Thymus (tissue), 11 donors: Measurements from ENCODE around the gene STIP1. TPM values are rescaled to one million over a fixed set of nuclear protein-coding genes. Genes with fewer than 3 reads are reported as not detected.

ENCODE experiments used
- DNase-seq, 9 donors: peaks; one replicate each; pipeline ENCODE4 v3.0.0-alpha.2; 2013; ENCODE audit warnings: low spot score in 9 of 9, low read depth in 6 of 9, missing footprints in 1 of 9
- H3K27ac ChIP-seq, 2 donors: one replicate each; pipeline ENCODE4 v1.5.1; 2013; ENCODE audit warnings: control low read depth in 1 of 2, low read depth in 1 of 2, low read length in 1 of 2, mild to moderate bottlenecking in 1 of 2, moderate library complexity in 1 of 2
- H3K27me3 ChIP-seq, 2 donors: one replicate each; pipeline ENCODE4 v1.5.1; 2013; ENCODE audit warnings: low read length in 1 of 2; ENCODE audit not compliant: control insufficient read depth in 2 of 2, insufficient read depth in 1 of 2
- H3K36me3 ChIP-seq, 2 donors: one replicate each; pipeline ENCODE4 v1.5.1; 2013; ENCODE audit warnings: low read length in 1 of 2, mild to moderate bottlenecking in 1 of 2, moderate library complexity in 1 of 2; ENCODE audit not compliant: control insufficient read depth in 2 of 2, insufficient read depth in 2 of 2
- H3K4me1 ChIP-seq, 2 donors: one replicate each; pipeline ENCODE4 v1.5.1; 2013; ENCODE audit warnings: low read length in 2 of 2; ENCODE audit not compliant: control insufficient read depth in 2 of 2, insufficient read depth in 2 of 2
- H3K4me3 ChIP-seq, 2 donors: one replicate each; pipeline ENCODE4 v1.5.1; 2013; ENCODE audit warnings: low read length in 2 of 2, control low read depth in 1 of 2, mild to moderate bottlenecking in 1 of 2
- H3K9me3 ChIP-seq, 2 donors: one replicate each; pipeline ENCODE4 v1.5.1; 2013; ENCODE audit warnings: low read length in 1 of 2, mild to moderate bottlenecking in 1 of 2; ENCODE audit not compliant: control insufficient read depth in 2 of 2, insufficient read depth in 1 of 2
- WGBS: extraction: QIAGEN DNeasy Blood & Tissue Kit; methylation state at CpG from one replicate; pipeline ENCODE4 v1.1.7; 2013; 5-methylcytosine and 5-hydroxymethylcytosine counted together
- polyA plus RNA-seq: library from polyadenylated mRNA; stranded (reverse); fragments of 200-250 nt; gene quantifications from one replicate; pipeline ENCODE4 v1.2.3, GENCODE V29; 2013
- total RNA-seq: library from RNA; stranded (reverse); fragments of 120-200 nt; gene quantifications from one replicate; pipeline ENCODE4 v1.2.4, GENCODE V29; 2013
- donor health status: healthy.

Gene STIP1
- total and polyA plus RNA-seq, 2 donors: 46.7 to 94.1 TPM

- Histone ChIP-seq H3K4me3 (no peak overlapping the region), H3K27me3 (no peaks in the 10 kb centered on the region), H3K9me3 (peaks cover 0 to 6% of the 10 kb centered on the region in 2 donors), H3K27ac (no peak overlapping the region), H3K4me1 (peaks cover 16 to 31% of the 10 kb centered on the region in 2 donors), H3K36me3 (peaks cover 42 to 45% of the 10 kb centered on the region in 2 donors)
- WGBS: 97% methylated on average over 17 of the region's 17 CpGs
- DNase-seq: no peak
Measured at GRCh38 chr11:64224151-64224890, 38.4 kb downstream of the STIP1 start.

DNA sequence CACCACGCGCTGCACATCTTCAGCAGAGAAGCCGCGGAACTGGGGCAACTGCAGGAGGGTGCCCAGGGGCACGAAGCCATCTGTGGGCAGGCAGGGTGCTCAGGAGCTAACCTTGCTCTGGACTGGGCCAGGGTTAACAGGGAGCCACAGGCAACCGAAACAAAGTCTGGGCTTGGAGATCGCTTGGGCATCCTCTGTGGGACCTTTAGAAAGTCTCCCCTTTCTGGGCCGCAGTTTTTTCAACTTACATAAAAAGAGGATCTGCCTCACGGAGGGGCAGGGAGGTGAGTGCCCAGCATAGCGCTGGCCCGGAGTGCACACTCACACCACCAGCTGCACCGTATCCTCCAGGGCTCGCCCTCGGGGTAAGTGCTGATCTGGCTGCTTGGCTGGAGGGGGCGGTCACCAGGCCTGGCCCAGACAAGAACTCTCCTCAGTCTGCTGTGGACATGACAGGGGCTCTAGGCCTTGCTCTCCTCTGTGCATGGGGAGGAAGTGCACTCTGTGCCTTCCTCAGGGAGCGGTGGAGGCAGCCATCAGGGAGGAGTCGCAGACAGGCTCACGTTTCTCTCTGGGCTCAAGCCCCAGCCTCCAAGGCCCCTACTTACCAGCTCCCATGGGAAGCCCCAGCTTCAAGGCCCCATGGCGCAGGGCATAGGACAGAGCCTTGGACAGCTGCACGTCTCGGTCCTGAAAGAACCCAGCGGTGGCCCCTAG lies 39.1 kb downstream of the STIP1 start:
- H3K4me1 ChIP-seq: peaks cover 23 to 38% of the 10 kb centered on the region in 2 donors
- WGBS: 77% methylated on average over 22 of the region's 22 CpGs
- DNase-seq: no peak
- peak overlapping the region; percentile 83 for H3K27ac ChIP-seq
- peaks cover 0 to 6% of the 10 kb centered on the region in 2 donors for H3K9me3 ChIP-seq
- H3K36me3 ChIP-seq: peaks cover 35 to 37% of the 10 kb centered on the region in 2 donors
- H3K4me3 ChIP-seq: peak overlapping the region; percentile 69 to 89
- H3K27me3 ChIP-seq: no peaks in the 10 kb centered on the region

GRCh38 chr11:64225608-64226506 lies 39.9 kb downstream of the STIP1 start, which contains the start of the genes NUDT22 and TRPT1:
Gene NUDT22, plus strand, starts transcription at chr11:64226274. Its CDS starts 379 bp downstream, at chr11:64226653.
Gene TRPT1, minus strand, starts transcription at chr11:64226186. Its CDS starts 326 bp downstream, at chr11:64225860.
- peaks cover 25 to 45% of the 10 kb centered on the region in 2 donors for H3K4me1 ChIP-seq

DNA sequence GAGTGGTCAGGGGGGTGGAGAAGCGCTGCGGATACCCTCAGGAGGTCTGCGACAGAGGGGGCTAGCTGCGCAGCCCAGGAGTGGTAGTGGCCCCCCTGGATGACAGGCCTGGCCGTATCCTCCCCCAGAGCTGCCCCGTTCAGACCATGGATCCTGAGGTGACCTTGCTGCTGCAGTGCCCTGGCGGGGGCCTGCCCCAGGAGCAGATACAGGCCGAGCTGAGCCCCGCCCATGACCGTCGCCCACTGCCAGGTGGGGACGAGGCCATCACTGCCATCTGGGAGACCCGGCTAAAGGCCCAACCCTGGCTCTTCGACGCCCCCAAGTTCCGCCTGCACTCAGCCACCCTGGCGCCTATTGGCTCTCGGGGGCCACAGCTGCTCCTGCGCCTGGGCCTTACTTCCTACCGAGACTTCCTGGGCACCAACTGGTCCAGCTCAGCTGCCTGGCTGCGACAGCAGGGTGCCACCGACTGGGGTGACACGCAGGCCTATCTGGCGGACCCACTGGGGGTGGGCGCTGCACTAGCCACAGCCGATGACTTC lies 40.6 kb downstream of the STIP1 start:
- peak in 4 of 9 donors; percentile 46 to 77 (median 61) for DNase-seq
- peak overlapping the region; percentile 83 to 89 for H3K27ac ChIP-seq
- H3K27me3 ChIP-seq: peaks cover 0 to 5% of the 10 kb centered on the region in 2 donors
- peaks cover 0 to 11% of the 10 kb centered on the region in 2 donors for H3K9me3 ChIP-seq
- 2% methylated on average over 26 of the region's 26 CpGs for WGBS
- peaks cover 27 to 52% of the 10 kb centered on the region in 2 donors for H3K4me1 ChIP-seq
- peak overlapping the region; percentile 69 to 89 for H3K4me3 ChIP-seq
- H3K36me3 ChIP-seq: peaks cover 21 to 24% of the 10 kb centered on the region in 2 donors

More at GRCh38 chr11:64225608-64226506, 39.9 kb downstream of the STIP1 start, which contains the start of the genes NUDT22 and TRPT1:
- peak within 1 kb of the TSS; percentile 83 to 89 for H3K27ac ChIP-seq
- H3K4me3 ChIP-seq: peak within 1 kb of the TSS; percentile 69 to 89
- WGBS: under 1% methylated on average over 54 of the region's 54 CpGs
- peak in 7 of 9 donors; percentile 83 to 96 (median 91) for DNase-seq
- peaks cover 0 to 11% of the 10 kb centered on the region in 2 donors for H3K9me3 ChIP-seq
- H3K27me3 ChIP-seq: peaks cover 0 to 5% of the 10 kb centered on the region in 2 donors
- H3K36me3 ChIP-seq: peaks cover 27 to 29% of the 10 kb centered on the region in 2 donors

- H3K27me3 ChIP-seq: peaks cover 0 to 5% of the 10 kb centered on the region in 2 donors
- H3K27ac ChIP-seq: peak overlapping the region; percentile 83 to 89
- DNase-seq: no peak
- H3K9me3 ChIP-seq: peaks cover 0 to 11% of the 10 kb centered on the region in 2 donors
- H3K4me3 ChIP-seq: peak overlapping the region; percentile 69 to 89
- 90% methylated on average over 3 of the region's 3 CpGs for WGBS
- H3K36me3 ChIP-seq: peaks cover 16 to 22% of the 10 kb centered on the region in 2 donors
- peaks cover 27 to 61% of the 10 kb centered on the region in 2 donors for H3K4me1 ChIP-seq
Measured at GRCh38 chr11:64227405-64227956, 41.5 kb downstream of the STIP1 start.

GRCh38 chr11:64229090-64229743 lies 43.2 kb downstream of the STIP1 start:
- peaks cover 32 to 73% of the 10 kb centered on the region in 2 donors for H3K4me1 ChIP-seq
- no peak for DNase-seq
- peaks cover 0 to 13% of the 10 kb centered on the region in 2 donors for H3K27me3 ChIP-seq
- 94% methylated on average over 12 of the region's 12 CpGs for WGBS
- H3K4me3 ChIP-seq: peak overlapping the region in 1 of 2 donors; percentile 75
- H3K27ac ChIP-seq: peak overlapping the region; percentile 10 to 77
- peaks cover 0 to 5% of the 10 kb centered on the region in 2 donors for H3K36me3 ChIP-seq
- H3K9me3 ChIP-seq: peaks cover 0 to 11% of the 10 kb centered on the region in 2 donors

DNA sequence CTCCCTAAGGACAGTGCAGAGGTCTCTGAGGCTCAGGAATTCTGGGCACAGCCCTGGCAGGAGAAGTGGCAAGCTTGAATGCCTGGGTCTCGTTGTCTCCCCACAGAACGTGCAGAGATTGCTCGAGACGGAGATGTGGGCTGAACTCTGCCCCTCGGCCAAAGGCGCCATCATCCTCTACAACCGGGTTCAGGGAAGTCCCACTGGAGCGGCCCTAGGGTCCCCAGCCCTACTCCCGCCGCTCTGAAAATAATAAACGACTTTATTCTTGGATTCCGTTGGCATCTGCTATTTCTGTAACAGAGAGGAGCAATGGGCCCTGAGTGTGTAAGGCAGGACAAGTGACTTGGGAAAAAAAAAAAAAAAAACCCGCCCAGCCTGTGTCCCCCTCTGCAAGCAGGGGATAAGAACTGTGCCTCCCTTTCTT lies 43.8 kb downstream of the STIP1 start:
- no peak for DNase-seq
- Histone ChIP-seq H3K4me3 (peak overlapping the region; percentile 64 to 75), H3K27me3 (peaks cover 0 to 13% of the 10 kb centered on the region in 2 donors), H3K9me3 (peaks cover 0 to 11% of the 10 kb centered on the region in 2 donors), H3K4me1 (peaks cover 32 to 71% of the 10 kb centered on the region in 2 donors), H3K36me3 (peaks cover 0 to 3% of the 10 kb centered on the region in 2 donors), H3K27ac (peak overlapping the region; percentile 77 to 94)
- WGBS: 72% methylated on average over 13 of the region's 13 CpGs
